Kidney (tissue), 2 donors: Measurements from ENCODE around the gene TBC1D3G. TPM values are rescaled to one million over a fixed set of nuclear protein-coding genes. Genes with fewer than 3 reads are reported as not detected.

Source experiments
- polyA plus RNA-seq: library from polyadenylated mRNA; stranded (reverse); fragments of 350-450 nt; fragmentation: Illumina TruSeq; extraction: RNeasy Lipid Tissue Mini Kit (QIAGEN cat#74804); gene quantifications from one replicate; pipeline ENCODE4 v1.2.3, GENCODE V29; 2014; ENCODE audit warnings: low read depth, low replicate concordance; ENCODE audit not compliant: insufficient read depth
- total RNA-seq: library from RNA; stranded (reverse); fragmentation: NEBNext Ultra II Directional; extraction: Animal tissue kit (Norgen Biotek cat#: 25700); gene quantifications from one replicate; pipeline ENCODE4 v1.2.1, GENCODE V29; 2021
- donor health status: DM: yes; HTN: yes; CAD: no.

Gene TBC1D3G
- total and polyA plus RNA-seq, 2 donors from 2014 or later, result not detected

Other genes with a start within 250 kb of the TBC1D3G start
- 4.2 TPM for gene CCL3, start 233.7 kb upstream of the TBC1D3G start, total RNA-seq
- 6.6 TPM for gene CCL3, start 233.7 kb upstream of the TBC1D3G start, polyA plus RNA-seq
- gene CCL4, start 220.1 kb upstream of the TBC1D3G start, total RNA-seq, result 5.1 TPM
- gene CCL4, start 220.1 kb upstream of the TBC1D3G start, polyA plus RNA-seq, result 3.9 TPM
- gene TBC1D3B, start 147.2 kb upstream of the TBC1D3G start, total RNA-seq, result 7.7 TPM
- gene TBC1D3B, start 147.2 kb upstream of the TBC1D3G start, polyA plus RNA-seq, result 1.3 TPM
- 0.38 TPM for gene CCL3L1, start 127.1 kb upstream of the TBC1D3G start, total RNA-seq
- gene CCL3L1, start 127.1 kb upstream of the TBC1D3G start, polyA plus RNA-seq, result 1.2 TPM
- 1.6 TPM for gene CCL4L2, start 112.8 kb upstream of the TBC1D3G start, total RNA-seq
- gene CCL4L2, start 112.8 kb upstream of the TBC1D3G start, polyA plus RNA-seq, result 3.4 TPM
- gene TBC1D3I, start 59.3 kb upstream of the TBC1D3G start, total RNA-seq, result 0.41 TPM
- gene TBC1D3I, start 59.3 kb upstream of the TBC1D3G start, polyA plus RNA-seq, result not detected
- not detected for gene TBC1D3H, start 64.6 kb downstream of the TBC1D3G start, total RNA-seq
- not detected for gene TBC1D3H, start 64.6 kb downstream of the TBC1D3G start, polyA plus RNA-seq
- gene ZNHIT3, start 162.8 kb downstream of the TBC1D3G start, total RNA-seq, result 25.4 TPM
- gene ZNHIT3, start 162.8 kb downstream of the TBC1D3G start, polyA plus RNA-seq, result 60.9 TPM
- 74.7 TPM for gene MYO19, start 211.0 kb downstream of the TBC1D3G start, total RNA-seq
- 28.9 TPM for gene MYO19, start 211.0 kb downstream of the TBC1D3G start, polyA plus RNA-seq
- gene PIGW, start 211.1 kb downstream of the TBC1D3G start, total RNA-seq, result 11.1 TPM
- 4.7 TPM for gene PIGW, start 211.1 kb downstream of the TBC1D3G start, polyA plus RNA-seq
- 86.8 TPM for gene GGNBP2, start 221.0 kb downstream of the TBC1D3G start, total RNA-seq
- 43.0 TPM for gene GGNBP2, start 221.0 kb downstream of the TBC1D3G start, polyA plus RNA-seq